Measurements from ENCODE around the gene VANGL2.

- TF ChIP-seq CTCF (IDR thresholded peaks at IDR 0.05) (no peak), EP300 (IDR thresholded peaks at IDR 0.05) (no peak), POLR2A (IDR thresholded peaks at IDR 0.05) (no peak)
Measured at GRCh38 chr1:160365325-160365724, 35.0 kb upstream of the VANGL2 start.

All from ovary (tissue), 3 donors.